NCI-H2107 (cell line): ENCODE results near the gene NFKBIB.

Experiments
- DNase-seq: peaks from one replicate; lab custom pipeline; 2025; lab: John Stamatoyannopoulos, UW

NFKBIB gene

GRCh38 chr19:38958301-38958700 lies 58.5 kb downstream of the NFKBIB start:
- DNase-seq, result no peak
